ENCODE data around the gene IGF2BP3. TPM values are rescaled to one million over a fixed set of nuclear protein-coding genes. Genes with fewer than 3 reads are reported as not detected.

The IGF2BP3 gene
- total and polyA plus RNA-seq, 10 of the 15 experiments (the other 5 are each of a cell fraction or from before 2014, with no cell fraction given) = 4.6 to 61.2 (median 36.9) TPM

- TF ChIP-seq ATF2 (IDR thresholded peaks at IDR 0.05; ENCODE audit: low read length) (no peak), CEBPZ (IDR thresholded peaks at IDR 0.05; ENCODE audit: low read depth, low read length) (no peak)
Observed at GRCh38 chr7:23383225-23383624, 87.1 kb downstream of the IGF2BP3 start (continued).

GRCh38 chr7:23380961-23381360, 89.3 kb downstream of the IGF2BP3 start:
- no peaks in the 10 kb centered on the region; the same call in 1 of the 2 replicates for H3K4me1 ChIP-seq (ENCODE audit: control insufficient read depth, insufficient read depth, low read length)
- CTCF ChIA-PET = interaction anchor here (0.9 to 2.5 kb wide), 2 partner anchors 23 to 105 kb away, joined by 3 to 9 read pairs; no protein-coding TSS in a partner anchor
- peaks cover 17% of the 10 kb centered on the region for H3K79me2 ChIP-seq (ENCODE audit: control insufficient read depth, insufficient read depth, low read length)
- peak overlapping the region; percentile 34 for H3K27ac ChIP-seq (ENCODE audit: control insufficient read depth, insufficient read depth)
- TSS peak; percentile 5 for BruUV-seq (replicated peaks)
- POLR2A ChIA-PET = interaction anchor here (1.7 kb wide), 1 partner anchor 14 kb away, joined by 4 read pairs; no protein-coding TSS in a partner anchor
- no peaks in the 10 kb centered on the region for H3K9me3 ChIP-seq (replicated peaks; ENCODE audit: control insufficient read depth, insufficient read depth, low read length)
- WGBS (ENCODE audit: insufficient coverage, insufficient replicate concordance, low lambda C conversion rate, missing lambda C conversion rate) = 16% methylated on average over 3 of the region's 3 CpGs
- no peaks in the 10 kb centered on the region; a peak in 2 of 4 replicates for H3K36me3 ChIP-seq (ENCODE audit: control insufficient read depth in 2 of 2, insufficient read depth in 2 of 2, low read length in 1 of 2)
- no peak overlapping the region for H3K9ac ChIP-seq (ENCODE audit: control insufficient read depth, insufficient read depth, low read length)
- no peak overlapping the region for H2AFZ ChIP-seq (ENCODE audit: control insufficient read depth, low read depth, low read length)
- H3K4me2 ChIP-seq (ENCODE audit: control insufficient read depth, insufficient read depth) = no peak overlapping the region
- RAD21 ChIA-PET (ENCODE audit: unreplicated experiment) = no interaction called here
- FAIRE-seq (no peak), DNase-seq (ENCODE audit: low read depth, low spot score) (no peak), ATAC-seq (no peak)
- SMC1A ChIA-PET (ENCODE audit: uncharacterized antibody, unreplicated experiment) = interaction anchor here (1.2 kb wide), 1 partner anchor 22 kb away, joined by 3 read pairs; no protein-coding TSS in a partner anchor
- intact Hi-C loops (cut with micrococcal nuclease; ENCODE audit: unreplicated experiment) = no loop called here
- in situ Hi-C loops (cut with MboI) = no loop called here
- no peaks in the 10 kb centered on the region for H4K20me1 ChIP-seq (ENCODE audit: control insufficient read depth, insufficient read depth)
- H3K27me3 ChIP-seq (replicated peaks in 1 of 2; ENCODE audit: control insufficient read depth in 2 of 2, insufficient read depth in 2 of 2, low read length in 1 of 2) = no peaks in the 10 kb centered on the region
- H3K4me3 ChIP-seq = no peak overlapping the region
- TF ChIP-seq RB1 (IDR thresholded peaks at IDR 0.05; ENCODE audit: borderline replicate concordance) (no peak), CTCF (IDR thresholded peaks at IDR 0.05 in 2 of 3, conservative IDR thresholded peaks at IDR 0.05 in 1 of 3; ENCODE audit: control insufficient read depth in 2 of 3, extremely low read depth in 1 of 3, insufficient read depth in 1 of 3, low read depth in 3 of 3, low read length in 3 of 3) (no peak), ZNF592 (IDR thresholded peaks at IDR 0.05) (no peak), E2F8 (IDR thresholded peaks at IDR 0.05; ENCODE audit: low read depth, partially characterized antibody) (no peak)

Data from GM12878 (cell line).